Cardiac muscle cell (in vitro differentiated cells and primary cell): Measurements from ENCODE around the gene TALDO1. TPM values are rescaled to one million over a fixed set of nuclear protein-coding genes. Genes with fewer than 3 reads are reported as not detected.
"Not testable (repeated sequence)": the region's sequence is repeated elsewhere in the genome, so short reads cannot be mapped to it uniquely, and the experiment has no call there.

Experiments
- DNase-seq, 2 donors: peaks; one replicate each; pipeline versions ENCODE4 v3.0.0 to v3.0.0-alpha.2; 2010 to 2017; ENCODE audit warnings: low read depth in 1 of 2, low spot score in 1 of 2
- H3K27ac ChIP-seq: fragments of 200-600 bp; sonication (generic); 2 replicates; pipeline ENCODE4 v1.5.1; 2016
- H3K27me3 ChIP-seq: fragments of 200-600 bp; sonication (generic); 2 replicates; pipeline ENCODE4 v1.6.0; 2016; ENCODE audit warnings: control low read depth
- H3K36me3 ChIP-seq: fragments of 200-600 bp; sonication (generic); 2 replicates; pipeline ENCODE4 v1.5.1; 2016; ENCODE audit warnings: control low read depth
- H3K4me1 ChIP-seq: fragments of 200-600 bp; sonication (generic); 2 replicates; pipeline ENCODE4 v1.8.1; 2017; ENCODE audit warnings: low read depth, mild to moderate bottlenecking, mixed run types
- H3K4me3 ChIP-seq: fragments of 200-600 bp; sonication (generic); 2 replicates; pipeline ENCODE4 v1.5.1; 2016; ENCODE audit warnings: mild to moderate bottlenecking
- H3K9me3 ChIP-seq: fragments of 200-600 bp; sonication (generic); 2 replicates; pipeline ENCODE4 v1.5.1; 2017; ENCODE audit warnings: low read depth, mild to moderate bottlenecking, control low read depth
- polyA plus RNA-seq: library from polyadenylated mRNA; unstranded; fragments of >200 nt; fragmentation: Nextera tagmentation; extraction: Ambion mirVana; gene quantifications from 2 replicates; pipeline ENCODE4 v1.2.1, GENCODE V29; 2016
- total RNA-seq: library from RNA; depleted of rRNA; stranded (reverse); fragments of >200 nt; gene quantifications from 2 replicates; pipeline ENCODE4 v1.2.3, GENCODE V29; 2016
- TF ChIP-seq, protein P1 (sequence below): IDR thresholded peaks from 2 replicates; pipeline ENCODE4 v1.5.1; 2012; ENCODE audit warnings: low read depth, mild to moderate bottlenecking, low read length

TALDO1 gene
- total and polyA plus RNA-seq, 2 experiments from 2014 or later = 144 to 174 TPM

DNA sequence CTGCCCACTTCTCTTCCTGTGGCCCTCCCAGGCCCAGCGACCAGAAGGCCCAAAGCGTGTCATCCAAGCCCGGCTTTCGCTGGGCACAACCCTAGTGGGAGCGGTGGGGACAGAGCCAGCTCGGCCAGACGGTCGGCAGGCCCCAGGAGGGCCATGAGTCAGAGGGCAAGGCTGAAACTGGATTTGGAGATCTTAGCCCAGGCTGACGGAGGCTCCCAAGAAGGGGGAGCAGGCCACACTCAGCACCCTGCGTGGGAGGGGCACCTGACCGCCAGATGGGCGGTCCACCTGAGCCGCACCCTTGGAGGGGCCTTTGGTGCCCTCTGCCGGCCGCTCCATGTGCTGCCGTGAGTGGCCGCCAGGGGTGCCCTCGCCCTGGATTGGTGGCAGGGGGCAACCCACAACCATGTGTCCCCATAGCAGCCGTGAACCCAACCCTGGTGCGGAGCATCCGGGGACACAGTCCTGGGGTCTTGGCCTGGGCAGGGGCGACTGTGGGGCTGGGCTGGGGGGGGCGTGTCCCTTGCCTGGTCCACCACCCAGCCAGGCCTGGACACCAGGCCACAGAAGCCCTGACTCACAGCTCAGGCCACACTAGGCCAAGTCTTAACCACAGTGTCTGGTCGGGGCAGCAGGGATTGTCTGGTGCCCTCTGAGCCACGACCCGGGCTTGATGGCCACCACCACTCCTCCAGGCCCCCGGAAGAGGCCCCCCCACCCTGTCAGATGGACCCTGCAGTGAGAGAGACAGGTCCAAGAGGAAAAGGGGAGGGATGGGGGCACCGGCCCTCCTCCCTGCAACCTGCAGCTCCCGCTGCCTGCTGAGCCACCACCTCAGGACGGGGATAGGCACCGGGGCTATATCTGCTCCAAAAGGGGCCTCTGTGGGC is 19.2 kb upstream of the TALDO1 start:
- peak; percentile 69 to 83 for DNase-seq
- TF ChIP-seq, protein P1, sequence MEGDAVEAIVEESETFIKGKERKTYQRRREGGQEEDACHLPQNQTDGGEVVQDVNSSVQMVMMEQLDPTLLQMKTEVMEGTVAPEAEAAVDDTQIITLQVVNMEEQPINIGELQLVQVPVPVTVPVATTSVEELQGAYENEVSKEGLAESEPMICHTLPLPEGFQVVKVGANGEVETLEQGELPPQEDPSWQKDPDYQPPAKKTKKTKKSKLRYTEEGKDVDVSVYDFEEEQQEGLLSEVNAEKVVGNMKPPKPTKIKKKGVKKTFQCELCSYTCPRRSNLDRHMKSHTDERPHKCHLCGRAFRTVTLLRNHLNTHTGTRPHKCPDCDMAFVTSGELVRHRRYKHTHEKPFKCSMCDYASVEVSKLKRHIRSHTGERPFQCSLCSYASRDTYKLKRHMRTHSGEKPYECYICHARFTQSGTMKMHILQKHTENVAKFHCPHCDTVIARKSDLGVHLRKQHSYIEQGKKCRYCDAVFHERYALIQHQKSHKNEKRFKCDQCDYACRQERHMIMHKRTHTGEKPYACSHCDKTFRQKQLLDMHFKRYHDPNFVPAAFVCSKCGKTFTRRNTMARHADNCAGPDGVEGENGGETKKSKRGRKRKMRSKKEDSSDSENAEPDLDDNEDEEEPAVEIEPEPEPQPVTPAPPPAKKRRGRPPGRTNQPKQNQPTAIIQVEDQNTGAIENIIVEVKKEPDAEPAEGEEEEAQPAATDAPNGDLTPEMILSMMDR = peak; percentile 96
- Histone ChIP-seq H3K4me3 (no peak overlapping the region), H3K4me1 (no peaks in the 10 kb centered on the region), H3K9me3 (no peaks in the 10 kb centered on the region), H3K27ac (no peak overlapping the region), H3K36me3 (no peaks in the 10 kb centered on the region), H3K27me3 (peaks cover 37% of the 10 kb centered on the region)

- TF ChIP-seq, protein P1 = no peak
- Histone ChIP-seq H3K9me3 (no peaks in the 10 kb centered on the region), H3K36me3 (no peaks in the 10 kb centered on the region), H3K4me1 (no peaks in the 10 kb centered on the region), H3K27ac (no peak overlapping the region), H3K4me3 (no peak overlapping the region), H3K27me3 (peaks cover 35% of the 10 kb centered on the region)
- no peak for DNase-seq
Observed at GRCh38 chr11:728901-729491, 18.3 kb upstream of the TALDO1 start.

- Histone ChIP-seq H3K4me1 (no peaks in the 10 kb centered on the region), H3K27ac (no peak overlapping the region), H3K27me3 (peaks cover 29% of the 10 kb centered on the region), H3K4me3 (no peak overlapping the region), H3K9me3 (no peaks in the 10 kb centered on the region), H3K36me3 (no peaks in the 10 kb centered on the region)
- TF ChIP-seq, protein P1 = no peak
- no peak for DNase-seq
Observed at GRCh38 chr11:729492-730074, 17.7 kb upstream of the TALDO1 start.

GRCh38 chr11:733072-733471 is 14.2 kb upstream of the TALDO1 start:
- Histone ChIP-seq H3K36me3 (no peaks in the 10 kb centered on the region), H3K27me3 (no peaks in the 10 kb centered on the region), H3K4me3 (no peak overlapping the region), H3K9me3 (no peaks in the 10 kb centered on the region), H3K27ac (no peak overlapping the region), H3K4me1 (no peaks in the 10 kb centered on the region)
- TF ChIP-seq, protein P1 = no peak
- DNase-seq = no peak

DNA sequence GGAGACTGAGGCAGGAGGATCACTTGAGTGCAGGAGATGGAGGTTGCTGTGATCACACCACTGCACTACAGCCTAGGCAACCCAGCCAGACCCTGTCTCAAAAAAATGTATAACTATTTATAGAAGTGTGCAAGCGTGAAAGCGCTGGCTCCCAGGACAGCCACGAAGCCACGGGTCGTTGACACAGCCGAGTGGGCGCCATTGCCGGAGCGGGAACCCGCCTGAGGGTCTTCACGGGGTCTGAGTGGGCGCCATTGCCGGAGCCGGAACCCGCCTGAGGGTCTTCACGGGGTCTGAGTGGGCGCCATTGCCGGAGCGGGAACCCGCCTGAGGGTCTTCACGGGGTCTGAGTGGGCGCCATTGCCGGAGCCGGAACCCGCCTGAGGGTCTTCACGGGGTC is 12.7 kb upstream of the TALDO1 start:
- not testable (repeated sequence) for DNase-seq, H3K4me1 ChIP-seq, H3K4me3 ChIP-seq, H3K27ac ChIP-seq, H3K9me3 ChIP-seq, H3K36me3 ChIP-seq, H3K27me3 ChIP-seq

GRCh38 chr11:737366-737765 is 9.9 kb upstream of the TALDO1 start:
- DNase-seq = no peak
- TF ChIP-seq, protein P1 = no peak
- H3K9me3 ChIP-seq = no peaks in the 10 kb centered on the region
- no peaks in the 10 kb centered on the region for H3K4me1 ChIP-seq
- H3K4me3 ChIP-seq = no peak overlapping the region
- no peaks in the 10 kb centered on the region for H3K36me3 ChIP-seq
- no peaks in the 10 kb centered on the region for H3K27me3 ChIP-seq
- H3K27ac ChIP-seq = no peak overlapping the region

DNA sequence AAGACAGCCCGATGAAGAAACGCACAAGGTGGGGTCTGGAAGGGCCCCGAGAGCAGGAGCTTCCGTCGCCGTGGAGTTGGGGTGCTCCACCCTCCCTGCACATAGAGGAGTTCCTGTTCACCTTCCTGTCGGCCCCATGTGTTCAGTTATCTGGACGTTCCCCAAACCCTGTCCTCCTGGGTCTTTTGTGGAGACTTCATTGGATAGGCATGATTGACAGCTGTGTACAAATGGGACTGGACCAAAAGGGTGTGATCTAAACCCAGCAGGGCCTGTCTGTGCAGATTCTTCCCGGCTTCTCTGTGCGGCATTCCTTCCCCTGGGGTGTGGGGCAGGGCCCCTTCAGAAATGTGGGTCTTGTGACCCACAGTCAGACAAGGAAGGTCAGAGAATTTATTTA is 9.4 kb upstream of the TALDO1 start:
- H3K36me3 ChIP-seq, H3K4me3 ChIP-seq, H3K9me3 ChIP-seq, H3K4me1 ChIP-seq, H3K27ac ChIP-seq, DNase-seq, H3K27me3 ChIP-seq: not testable (repeated sequence)
